ENCODE results near the gene CACNA1D.

The CACNA1D gene

GRCh38 chr3:53829605-53830004, 335.2 kb downstream of the CACNA1D start:
- FAIRE-seq, result no peak

DNA sequence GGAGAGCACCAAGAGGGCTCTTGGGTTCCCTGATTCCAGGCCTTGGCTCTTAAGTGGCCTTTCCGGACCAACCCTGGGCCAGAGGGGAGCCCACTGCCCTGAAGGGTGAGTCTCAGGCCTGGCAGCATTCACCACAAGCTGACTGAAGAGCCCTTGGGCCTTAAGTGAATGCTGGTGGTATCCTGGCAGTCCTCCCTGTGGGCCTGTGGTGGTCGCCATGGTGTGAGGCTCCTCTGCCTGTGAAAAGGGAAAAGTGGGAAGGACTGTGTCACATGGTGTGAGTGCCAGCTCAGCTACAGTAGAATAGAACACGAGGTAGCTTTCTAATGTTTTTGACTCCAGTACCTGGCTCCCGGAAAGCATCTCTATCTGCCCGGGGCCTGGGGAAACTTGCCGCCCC, 336.5 kb downstream of the CACNA1D start:
- FAIRE-seq, result no peak

DNA sequence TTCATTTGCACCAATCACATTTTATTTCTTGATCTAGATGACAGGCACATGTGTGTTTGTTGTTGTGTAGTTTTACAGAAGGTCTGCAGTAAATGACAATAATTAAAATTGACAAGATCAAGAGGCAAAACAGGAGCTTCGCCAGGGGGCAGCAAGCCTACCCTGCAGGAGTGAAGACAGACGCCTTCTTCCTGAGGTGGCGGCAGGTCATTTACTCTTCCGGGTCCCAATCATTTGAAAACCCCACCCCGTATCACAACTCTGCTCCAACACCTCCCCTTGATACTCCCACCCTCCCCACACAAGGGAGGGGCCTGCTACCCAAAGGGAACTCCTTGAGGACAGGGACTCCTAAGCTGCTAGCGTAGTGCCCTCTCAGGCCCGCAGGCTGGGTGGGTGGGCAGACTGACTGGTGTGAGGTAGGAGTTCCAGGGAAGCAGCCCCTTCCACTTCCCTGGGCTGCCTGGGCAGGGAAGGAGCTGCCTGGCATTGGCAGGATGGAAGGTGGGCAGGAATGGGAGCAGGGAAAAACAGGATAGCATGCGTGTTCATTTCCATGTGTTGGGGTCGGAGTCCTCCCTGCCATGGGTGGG, 338.7 kb downstream of the CACNA1D start:
- no peak for FAIRE-seq

DNA sequence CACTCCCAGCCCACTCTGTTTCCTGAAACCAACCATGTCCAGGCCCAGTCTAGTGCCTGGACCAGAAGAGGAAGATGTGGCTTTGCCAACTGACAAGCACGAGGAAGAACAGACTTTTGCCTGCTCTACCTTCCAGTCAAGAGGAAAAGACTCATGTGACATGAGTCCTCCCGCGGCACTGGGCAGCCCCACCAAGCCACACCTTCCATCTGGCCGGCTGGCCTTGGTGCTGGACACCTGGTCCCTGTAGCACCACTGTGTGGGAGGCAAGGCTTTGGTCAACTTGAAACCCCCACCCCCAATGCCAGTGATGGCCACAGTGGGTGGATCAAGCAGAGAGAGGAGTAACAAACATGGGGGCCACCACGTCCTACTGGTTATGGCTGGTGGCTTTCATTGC, 339.3 kb downstream of the CACNA1D start:
- no peak for FAIRE-seq

DNA sequence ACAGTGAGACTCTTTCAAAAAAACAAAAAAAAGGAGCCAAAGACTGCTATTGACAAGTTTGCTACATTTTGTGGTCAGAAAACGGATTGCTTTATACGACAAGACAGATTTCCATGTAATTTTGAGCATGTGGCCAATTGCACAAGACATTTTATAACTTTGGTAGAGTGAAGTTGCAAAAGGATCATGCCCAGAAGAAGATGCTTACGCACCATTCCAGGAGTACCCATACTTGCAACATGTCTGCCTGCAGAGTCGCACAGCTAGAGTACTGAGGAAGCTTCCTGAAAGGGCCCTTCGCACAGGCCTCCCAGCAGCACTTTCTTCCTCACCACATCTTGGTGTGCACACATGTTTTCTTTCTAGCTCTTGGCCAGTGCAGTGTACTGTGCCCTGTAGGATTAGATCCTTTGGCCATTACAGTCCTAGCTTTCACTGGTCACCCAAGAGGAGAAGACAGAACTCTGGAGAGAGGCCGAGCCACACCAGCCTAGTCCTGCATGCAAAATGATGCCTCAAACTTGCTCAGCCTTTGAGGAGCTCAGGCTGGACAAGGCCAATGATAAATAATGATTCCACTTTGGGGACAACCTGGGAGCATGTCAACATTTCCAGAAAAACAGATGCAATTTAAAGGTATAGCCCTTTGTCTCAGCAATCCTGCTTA, 340.2 kb downstream of the CACNA1D start:
- no peak for FAIRE-seq

DNA sequence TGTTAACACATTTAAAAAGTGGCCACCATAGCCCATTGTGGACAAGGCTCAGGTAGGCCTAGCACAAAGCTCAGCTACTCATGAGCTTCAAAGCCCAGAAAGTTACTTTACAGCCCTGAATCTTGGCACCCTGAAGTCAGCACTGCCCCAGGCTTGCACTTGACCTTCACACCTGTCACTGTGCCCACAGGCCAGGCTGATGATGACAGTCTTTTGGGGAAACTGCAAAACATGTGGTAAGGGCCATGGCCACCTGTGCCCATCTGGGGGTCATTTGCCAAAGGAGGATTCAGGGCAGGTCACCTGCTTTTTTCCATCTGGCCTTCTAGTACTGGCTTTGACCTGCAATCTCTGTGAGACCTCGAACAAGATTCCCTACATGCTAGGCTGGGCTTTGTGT, 340.8 kb downstream of the CACNA1D start:
- FAIRE-seq, result no peak

GRCh38 chr3:53836084-53836872, 341.9 kb downstream of the CACNA1D start:
- FAIRE-seq, result no peak

GRCh38 chr3:53837331-53837730, 342.9 kb downstream of the CACNA1D start:
- FAIRE-seq, result no peak

- FAIRE-seq, result no peak
Measured at GRCh38 chr3:53841296-53841695, 346.9 kb downstream of the CACNA1D start.

- FAIRE-seq, result no peak
Measured at GRCh38 chr3:53842436-53843194, 348.2 kb downstream of the CACNA1D start.

DNA sequence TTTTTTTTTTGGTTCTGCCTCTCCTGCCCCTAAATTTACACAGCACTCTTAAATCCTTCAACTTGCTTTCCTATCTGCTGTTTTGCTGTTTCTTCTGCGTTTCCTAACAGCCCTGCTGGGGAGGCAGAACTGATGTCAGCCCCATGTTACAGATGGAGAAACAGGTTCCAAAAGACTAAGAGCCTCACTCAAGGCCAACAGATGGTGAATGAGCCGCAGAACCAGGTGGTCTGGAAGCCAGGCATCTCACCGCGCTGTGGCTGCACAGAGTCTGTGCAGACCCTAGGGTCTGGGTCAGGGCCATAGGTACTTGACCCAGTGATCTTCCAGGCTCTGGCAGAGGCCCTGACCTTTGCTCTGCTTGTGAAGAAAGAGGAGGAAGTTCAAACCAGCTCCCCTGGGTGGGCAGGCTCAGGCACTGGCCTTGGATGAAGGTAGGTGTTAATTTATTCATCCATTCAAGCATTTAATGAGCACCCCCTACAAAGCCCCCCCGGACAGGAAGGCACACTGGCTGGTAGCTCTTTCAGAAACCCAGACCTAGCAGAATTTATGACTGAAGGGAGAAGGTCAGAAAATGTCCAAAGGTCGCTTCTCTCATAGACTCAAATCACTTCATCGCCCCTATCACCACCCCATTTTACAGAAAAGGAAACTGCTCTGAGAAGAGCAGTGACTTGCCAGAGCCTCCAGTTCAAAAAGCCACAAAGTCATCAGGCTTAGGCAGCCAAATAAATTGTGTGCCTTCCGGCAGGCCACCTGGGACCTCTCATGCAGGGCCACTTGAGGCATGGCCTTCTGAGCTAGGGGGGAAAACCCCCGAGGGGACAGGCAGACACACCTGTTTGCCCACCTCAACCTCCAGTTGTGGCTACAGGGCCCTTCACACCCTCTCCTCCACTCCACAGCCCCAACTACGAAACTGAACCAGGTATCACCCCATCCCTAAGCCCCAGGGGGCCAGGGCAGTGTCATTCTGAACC, 349.1 kb downstream of the CACNA1D start:
- no peak for FAIRE-seq

GRCh38 chr3:53844262-53845102, 350.1 kb downstream of the CACNA1D start:
- no peak for FAIRE-seq

DNA sequence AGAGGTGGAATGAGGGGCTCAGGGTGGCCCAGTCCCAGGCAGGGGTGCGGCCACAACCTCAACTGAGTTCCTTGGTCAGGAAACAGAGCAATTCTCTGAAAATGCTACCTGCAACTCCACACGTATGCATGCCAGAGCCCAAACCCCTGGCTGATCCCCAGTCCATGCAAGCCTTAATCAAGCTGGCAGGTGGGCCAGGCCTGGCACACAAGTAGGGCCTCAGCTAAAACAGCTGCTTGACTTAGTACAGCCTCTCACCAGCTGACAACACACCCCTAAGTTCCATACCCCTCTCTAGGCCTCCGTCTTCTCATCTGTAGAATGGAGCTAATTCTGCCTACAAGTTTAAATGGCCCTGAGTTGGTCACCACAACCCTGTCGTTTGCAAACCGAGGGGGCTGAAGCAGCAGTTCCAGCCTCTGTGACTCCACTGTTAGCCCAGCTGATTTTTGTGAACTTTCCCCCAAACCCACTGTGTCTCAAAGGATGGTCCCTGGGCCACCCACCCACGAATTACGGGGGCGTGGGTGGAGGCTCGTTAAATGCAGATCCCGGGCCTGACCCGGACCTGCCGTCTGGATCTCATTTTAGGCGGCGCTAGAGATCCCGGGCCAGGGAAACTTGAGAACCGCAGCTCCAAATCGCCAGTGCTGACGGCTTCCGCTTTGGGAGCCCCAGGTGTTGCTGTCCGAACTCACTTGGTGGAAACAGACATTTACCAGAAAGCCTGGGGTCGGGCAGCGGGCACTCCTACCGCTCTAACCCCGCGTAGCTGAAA, 350.9 kb downstream of the CACNA1D start:
- no peak for FAIRE-seq

DNA sequence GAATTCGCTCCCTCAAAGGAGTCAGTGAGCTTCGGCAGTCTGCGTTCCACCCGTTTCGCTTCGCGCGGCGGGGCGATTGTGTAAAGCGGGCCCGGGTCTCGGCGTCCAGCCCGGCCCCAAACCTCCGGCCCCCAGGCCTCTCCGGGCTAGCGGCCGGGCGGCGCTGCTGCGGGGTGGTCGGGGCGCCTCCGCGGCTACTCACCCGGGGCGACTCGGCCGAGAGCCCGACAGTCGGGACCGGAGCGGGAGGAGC, 351.4 kb downstream of the CACNA1D start:
- FAIRE-seq, result no peak

- no peak for FAIRE-seq
Measured at GRCh38 chr3:53846134-53846850, 351.9 kb downstream of the CACNA1D start, which contains the start of the genes CHDH and IL17RB. Gene CHDH, minus strand, starts transcription at chr3:53846419. Its CDS starts 22,411 bp downstream, at chr3:53824008. Gene IL17RB, plus strand, starts transcription at chr3:53846568. Its CDS starts 21 bp downstream, at chr3:53846589.

DNA sequence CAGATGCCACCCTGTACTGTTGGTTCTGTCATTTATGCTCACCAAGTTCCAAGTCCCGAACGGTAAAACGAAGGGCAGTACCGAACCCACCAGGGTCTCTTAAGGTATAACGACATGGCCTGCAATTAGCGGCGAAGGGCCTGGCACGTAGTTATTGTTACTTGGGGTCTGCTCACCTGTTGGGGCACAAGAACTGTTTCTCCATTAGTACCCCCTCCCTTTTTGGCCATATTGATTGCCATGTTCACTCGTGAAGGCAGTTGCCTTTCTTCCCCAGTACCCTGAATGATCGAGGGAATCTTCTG, 352.4 kb downstream of the CACNA1D start:
- no peak for FAIRE-seq

GRCh38 chr3:53849916-53850315, 355.5 kb downstream of the CACNA1D start:
- no peak for FAIRE-seq

- FAIRE-seq, result no peak
Measured at GRCh38 chr3:53850895-53851294, 356.5 kb downstream of the CACNA1D start.

DNA sequence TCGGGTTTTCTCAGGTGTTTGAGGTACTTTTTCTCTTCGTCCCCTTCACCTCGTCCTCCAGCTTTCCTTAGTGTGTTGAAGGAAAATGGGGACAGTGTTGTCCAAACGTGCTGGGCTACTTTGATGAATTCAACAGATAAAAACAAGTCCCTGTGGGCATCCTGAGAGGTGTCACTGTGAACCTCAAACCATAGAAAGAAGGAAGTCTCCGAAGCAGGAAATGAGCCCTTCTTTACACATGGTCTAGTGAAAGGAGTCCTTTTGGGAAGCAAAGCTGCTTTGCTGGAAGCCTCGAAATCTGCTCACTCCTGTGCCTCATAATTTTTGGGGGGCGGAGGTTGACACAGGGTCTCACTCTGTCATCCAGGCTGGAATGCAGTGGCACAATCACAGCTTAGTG, 362.6 kb downstream of the CACNA1D start:
- FAIRE-seq, result no peak
